ENCODE results near the gene FES. TPM values are rescaled to one million over a fixed set of nuclear protein-coding genes. Genes with fewer than 3 reads are reported as not detected.

Gene FES
- total RNA-seq, 1 donor from 2014 or later = 65.1 TPM

GRCh38 chr15:90857883-90858443 is 26.3 kb upstream of the FES start:
- no peak for DNase-seq (ENCODE audit: low spot score in 2 of 2)
- TF ChIP-seq CTCF (IDR thresholded peaks at IDR 0.05) = no peak
- no peaks in the 10 kb centered on the region for H3K36me3 ChIP-seq
- H3K27me3 ChIP-seq = no peaks in the 10 kb centered on the region
- H3K4me1 ChIP-seq = no peaks in the 10 kb centered on the region
- H3K9me3 ChIP-seq = no peaks in the 10 kb centered on the region
- intact Hi-C loops (cut with DNase I) = no loop called here
- H3K4me3 ChIP-seq = no peak overlapping the region
- H3K27ac ChIP-seq = no peak overlapping the region

- intact Hi-C loops (cut with DNase I) = no loop called here
- Histone ChIP-seq H3K9me3 (no peaks in the 10 kb centered on the region), H3K4me3 (no peak overlapping the region), H3K4me1 (no peaks in the 10 kb centered on the region), H3K36me3 (no peaks in the 10 kb centered on the region), H3K27me3 (no peaks in the 10 kb centered on the region), H3K27ac (no peak overlapping the region)
- DNase-seq (ENCODE audit: low spot score in 2 of 2) = no peak
- no peak for TF ChIP-seq CTCF (IDR thresholded peaks at IDR 0.05)
Measured at GRCh38 chr15:90859234-90860131, 24.8 kb upstream of the FES start.

GRCh38 chr15:90860450-90860849 is 23.9 kb upstream of the FES start:
- intact Hi-C loops (cut with DNase I) = no loop called here
- TF ChIP-seq CTCF (IDR thresholded peaks at IDR 0.05) = no peak
- Histone ChIP-seq H3K27ac (no peak overlapping the region), H3K9me3 (no peaks in the 10 kb centered on the region), H3K36me3 (no peaks in the 10 kb centered on the region), H3K4me1 (no peaks in the 10 kb centered on the region), H3K27me3 (no peaks in the 10 kb centered on the region), H3K4me3 (no peak overlapping the region)
- no peak for DNase-seq (ENCODE audit: low spot score in 2 of 2)

GRCh38 chr15:90860942-90861675 is 23.2 kb upstream of the FES start:
- H3K36me3 ChIP-seq = no peaks in the 10 kb centered on the region
- intact Hi-C loops (cut with DNase I) = no loop called here
- H3K27me3 ChIP-seq = no peaks in the 10 kb centered on the region
- no peak overlapping the region for H3K4me3 ChIP-seq
- no peak for TF ChIP-seq CTCF (IDR thresholded peaks at IDR 0.05)
- DNase-seq (ENCODE audit: low spot score in 2 of 2) = no peak
- H3K9me3 ChIP-seq = no peaks in the 10 kb centered on the region
- no peak overlapping the region for H3K27ac ChIP-seq
- H3K4me1 ChIP-seq = no peaks in the 10 kb centered on the region

GRCh38 chr15:90862487-90862886 is 21.8 kb upstream of the FES start:
- no peak overlapping the region for H3K27ac ChIP-seq
- no peaks in the 10 kb centered on the region for H3K9me3 ChIP-seq
- no peaks in the 10 kb centered on the region for H3K27me3 ChIP-seq
- intact Hi-C loops (cut with DNase I) = no loop called here
- H3K36me3 ChIP-seq = no peaks in the 10 kb centered on the region
- TF ChIP-seq CTCF (IDR thresholded peaks at IDR 0.05) = no peak
- no peak overlapping the region for H3K4me3 ChIP-seq
- no peak for DNase-seq (ENCODE audit: low spot score in 2 of 2)
- H3K4me1 ChIP-seq = no peaks in the 10 kb centered on the region

Measured in ascending aorta (tissue), 2 donors.